Hepatic stellate cell (primary cell): ENCODE data around the gene BAHCC1.

Experiments
- DNase-seq: peaks from one replicate; pipeline ENCODE4 v3.0.0; 2011; ENCODE audit warnings: low spot score

Gene BAHCC1

DNA sequence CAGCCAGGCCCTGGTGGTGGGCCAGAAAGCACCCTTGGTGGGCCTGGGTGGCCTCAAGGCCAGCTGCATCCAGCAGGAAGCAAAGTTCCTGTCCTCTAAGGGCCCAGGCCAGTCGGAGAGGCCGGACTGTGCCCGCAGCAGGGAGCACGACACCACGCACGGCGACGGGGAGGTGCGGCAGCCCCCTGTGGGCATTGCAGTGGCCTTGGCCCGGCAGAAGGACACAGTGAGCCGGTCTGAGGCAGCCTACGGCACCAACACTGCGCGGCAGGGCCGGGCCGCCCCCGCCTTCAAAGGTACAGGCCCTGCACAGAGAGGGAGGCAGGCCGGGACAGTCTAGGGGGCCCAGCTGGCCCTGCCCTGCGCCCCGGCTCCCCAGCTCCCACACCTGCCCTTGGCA, 48.0 kb downstream of the BAHCC1 start:
- no peak for DNase-seq

DNA sequence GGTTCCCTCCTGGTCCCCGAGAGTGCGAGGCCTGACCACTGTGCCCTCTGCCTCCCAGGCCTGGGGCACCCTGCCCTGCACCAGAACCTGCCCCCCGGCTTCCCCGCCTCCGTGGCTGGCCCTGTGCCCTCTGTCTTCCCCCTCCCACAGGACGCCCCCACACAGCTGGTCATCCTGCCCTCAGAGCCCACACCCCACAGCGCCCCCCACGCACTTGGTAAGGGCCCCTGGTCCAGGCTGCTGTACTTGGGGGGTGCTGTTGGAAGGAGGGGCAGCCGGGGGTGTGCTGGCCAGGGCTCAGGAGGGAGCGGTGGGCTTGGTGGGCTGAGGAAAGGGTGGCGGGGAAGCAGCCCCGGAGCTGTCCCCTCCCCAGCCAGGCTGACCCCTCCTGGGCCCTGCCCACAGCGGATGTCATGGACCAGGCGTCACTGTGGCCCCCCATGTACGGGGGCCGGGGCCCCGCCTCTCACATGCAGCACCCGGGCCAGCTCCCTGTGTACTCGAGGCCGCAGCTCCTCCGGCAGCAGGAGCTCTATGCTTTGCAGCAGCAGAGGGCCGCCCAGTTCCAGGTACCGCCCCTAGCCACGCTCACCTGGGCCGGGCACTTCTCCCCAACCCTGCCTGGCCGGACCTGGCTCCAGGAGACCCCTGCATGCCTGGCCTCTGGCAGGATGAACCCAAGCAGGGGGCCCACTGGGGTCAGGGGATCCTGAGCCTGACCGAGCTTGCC, 49.5 kb downstream of the BAHCC1 start:
- DNase-seq: no peak

DNA sequence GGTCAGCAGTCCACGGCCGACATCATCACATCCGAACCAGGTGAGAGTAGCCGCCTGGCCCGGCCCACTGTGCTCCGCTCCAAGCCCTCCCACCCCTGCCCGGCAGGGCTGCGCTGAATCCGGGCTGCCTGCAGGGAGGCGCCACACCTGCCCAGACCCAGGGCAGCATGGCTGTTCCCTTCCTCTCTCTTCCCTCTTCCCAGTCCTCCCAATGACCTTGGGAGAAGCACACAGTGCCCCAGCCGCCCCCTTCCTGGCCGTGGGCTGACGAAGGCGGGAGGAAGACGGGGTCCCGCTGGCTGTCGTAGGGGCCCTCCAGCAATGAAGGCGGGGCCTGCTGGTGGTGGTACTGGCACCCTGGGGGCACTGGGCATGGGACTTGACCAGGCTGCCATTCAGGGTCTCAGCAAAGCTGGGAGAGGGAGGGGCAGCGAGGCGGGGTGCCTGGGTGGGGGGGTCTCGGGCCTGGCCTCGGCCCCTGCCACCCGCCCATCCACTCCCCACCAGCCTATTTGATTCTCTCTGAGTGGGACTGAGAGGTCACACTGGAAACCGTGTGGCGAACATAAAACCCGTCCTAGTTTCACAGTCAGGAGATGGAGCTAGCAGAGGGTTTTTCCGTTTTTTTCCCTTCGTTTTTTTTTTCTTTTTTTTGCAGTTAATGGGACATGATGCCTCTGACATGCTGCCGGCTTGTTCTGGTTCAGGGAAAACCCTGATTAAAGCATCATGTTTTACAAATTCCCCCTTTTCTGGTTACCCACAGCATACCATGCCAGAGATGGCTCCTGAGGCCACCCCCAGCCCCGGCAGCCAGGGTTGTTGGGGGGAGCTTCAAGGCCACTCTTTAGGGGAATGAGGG, 50.6 kb downstream of the BAHCC1 start:
- DNase-seq: no peak

DNA sequence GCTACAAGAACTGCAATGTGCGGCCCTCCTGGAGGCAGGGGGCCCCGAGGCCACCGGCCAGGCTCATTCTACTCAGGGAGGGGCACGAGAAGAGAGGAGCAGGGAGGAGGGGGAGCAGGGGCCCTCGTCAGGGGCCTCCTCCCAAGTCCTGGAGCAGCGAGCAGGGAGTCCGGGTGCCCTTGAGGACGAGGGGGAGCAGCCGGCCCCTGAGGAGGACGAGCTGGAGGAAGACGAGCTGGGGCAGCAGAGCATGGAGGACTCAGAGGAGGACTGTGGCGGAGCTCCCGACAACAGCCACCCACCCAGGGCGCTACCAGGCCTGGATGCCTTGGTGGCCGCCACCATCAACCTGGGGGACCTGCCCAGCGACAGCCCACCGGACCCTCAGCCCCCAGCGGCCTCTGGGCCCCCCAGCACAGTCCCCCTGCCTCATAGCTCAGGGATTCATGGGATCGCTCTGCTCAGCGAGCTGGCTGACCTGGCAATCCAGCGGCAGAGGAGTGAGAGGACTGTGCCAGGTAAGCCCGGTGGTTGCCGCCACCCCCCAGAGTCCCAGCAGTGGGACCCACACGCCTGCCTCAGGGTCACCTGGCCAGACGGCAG, 52.2 kb downstream of the BAHCC1 start:
- no peak for DNase-seq

DNA sequence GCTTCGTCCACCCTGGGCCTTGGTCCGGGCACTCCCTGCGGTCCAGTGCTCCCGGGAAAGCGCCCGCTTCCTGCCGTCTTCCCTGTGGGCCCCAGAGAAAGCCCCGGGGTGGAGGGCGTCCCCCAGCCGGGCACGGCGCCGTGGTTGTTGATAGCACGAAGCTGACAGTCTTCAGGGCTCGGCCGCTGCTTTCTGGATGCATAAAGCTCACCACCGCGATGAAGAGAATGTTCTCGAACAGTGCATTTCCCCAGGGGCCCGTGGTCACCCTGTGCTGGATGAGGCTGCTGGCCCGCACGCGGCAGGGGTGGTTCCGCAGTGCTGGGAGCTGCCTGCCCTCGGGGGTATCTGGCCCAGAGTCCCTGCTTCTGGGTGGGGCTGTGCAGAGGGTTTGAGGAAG, 53.2 kb downstream of the BAHCC1 start:
- no peak for DNase-seq

DNA sequence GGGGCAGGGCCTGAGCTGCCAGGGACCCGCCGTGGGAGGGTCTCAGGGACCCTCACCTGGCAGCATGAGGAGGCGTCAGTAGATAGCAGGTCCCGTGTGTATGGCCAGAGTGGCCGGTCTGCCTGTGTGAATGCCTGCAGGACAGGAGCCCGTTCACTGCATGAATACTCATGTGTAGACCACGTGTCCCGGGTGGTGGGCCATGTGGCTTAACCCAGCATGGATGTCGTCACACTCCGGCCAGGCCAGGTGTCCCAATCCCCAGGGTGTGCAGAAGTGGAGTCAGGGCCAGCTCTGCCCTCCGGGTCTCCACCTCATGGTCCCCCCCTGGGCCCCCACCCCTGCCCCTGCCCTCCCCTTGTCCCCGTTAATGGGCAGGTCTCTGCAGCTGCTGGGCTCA, 53.7 kb downstream of the BAHCC1 start:
- no peak for DNase-seq

DNA sequence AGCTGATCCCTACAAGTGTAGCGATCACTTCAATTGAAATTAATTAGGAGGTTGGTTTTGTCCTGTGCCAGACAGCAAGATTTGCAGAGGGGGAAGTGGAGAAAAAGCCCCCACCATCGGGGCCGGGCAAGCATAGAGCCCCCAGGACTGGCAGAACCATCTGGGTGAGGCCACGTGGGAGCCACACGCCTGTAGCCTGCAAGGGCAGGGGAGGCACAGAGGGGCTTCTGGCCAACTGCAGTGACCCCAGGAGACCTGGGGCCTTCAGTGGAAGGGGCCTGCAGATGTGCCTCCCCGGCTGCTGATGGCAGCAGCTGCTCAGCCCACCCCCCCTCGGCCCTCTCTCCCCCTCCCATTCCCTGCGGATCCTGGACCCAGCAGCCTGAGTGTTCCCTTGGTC, 54.1 kb downstream of the BAHCC1 start:
- DNase-seq: no peak

DNA sequence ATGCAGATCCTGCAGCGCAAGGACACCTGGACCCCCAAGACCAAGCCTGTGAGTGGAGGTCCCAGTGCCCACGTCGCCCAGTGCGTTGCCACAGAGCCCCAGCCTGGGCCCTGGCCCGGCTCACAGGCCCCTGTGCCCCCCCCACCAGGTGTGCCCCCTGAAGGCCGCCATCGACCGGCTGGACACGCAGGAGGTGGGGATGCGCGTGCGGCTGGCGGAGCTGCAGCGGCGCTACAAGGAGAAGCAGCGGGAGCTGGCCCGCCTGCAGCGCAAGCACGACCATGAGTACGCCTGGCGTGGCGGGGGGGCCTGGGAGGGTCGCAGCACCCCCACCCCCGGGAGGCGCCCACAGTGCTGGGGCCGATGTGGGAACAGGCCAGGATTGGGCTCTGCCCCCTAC, 56.6 kb downstream of the BAHCC1 start:
- no peak for DNase-seq

DNA sequence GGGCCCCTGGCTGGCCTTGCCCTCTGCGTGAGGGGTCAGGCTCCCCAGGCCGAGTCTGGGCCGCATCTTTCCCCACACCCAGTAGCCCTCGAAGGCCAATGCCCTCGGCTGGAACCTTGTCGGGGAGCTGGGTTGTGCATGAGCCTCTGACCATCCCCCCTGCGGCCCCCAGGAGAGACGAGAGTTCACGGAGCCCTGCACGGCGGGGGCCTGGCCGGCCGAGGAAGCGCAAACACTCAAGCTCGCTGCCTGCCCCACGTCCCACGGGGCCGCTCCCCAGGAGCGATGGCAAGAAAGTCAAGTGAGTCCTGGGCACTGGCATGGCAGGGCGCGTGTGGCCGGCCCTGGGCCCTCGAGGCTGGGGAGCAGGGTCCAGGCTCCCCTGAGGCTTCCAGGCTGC, 57.3 kb downstream of the BAHCC1 start:
- no peak for DNase-seq

DNA sequence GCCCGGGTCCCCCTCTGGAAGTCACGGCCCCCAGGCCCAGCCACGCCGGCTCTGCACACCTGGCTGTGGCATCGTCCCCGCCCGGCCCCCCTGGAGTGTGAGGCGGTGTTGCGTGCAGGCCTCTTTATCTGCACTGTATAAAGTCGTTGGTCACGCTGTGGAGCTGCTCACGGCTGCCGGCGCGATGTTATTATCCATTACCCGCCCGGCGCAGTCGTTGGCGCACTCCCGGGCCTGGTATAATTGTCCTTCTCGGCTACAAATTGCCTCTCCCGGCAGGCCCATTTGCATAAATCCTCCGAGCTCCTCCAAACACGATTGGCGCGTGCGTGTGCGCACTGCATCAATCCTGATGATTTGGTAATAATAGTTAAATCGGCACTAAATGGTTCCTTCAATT, 57.8 kb downstream of the BAHCC1 start:
- DNase-seq: no peak

DNA sequence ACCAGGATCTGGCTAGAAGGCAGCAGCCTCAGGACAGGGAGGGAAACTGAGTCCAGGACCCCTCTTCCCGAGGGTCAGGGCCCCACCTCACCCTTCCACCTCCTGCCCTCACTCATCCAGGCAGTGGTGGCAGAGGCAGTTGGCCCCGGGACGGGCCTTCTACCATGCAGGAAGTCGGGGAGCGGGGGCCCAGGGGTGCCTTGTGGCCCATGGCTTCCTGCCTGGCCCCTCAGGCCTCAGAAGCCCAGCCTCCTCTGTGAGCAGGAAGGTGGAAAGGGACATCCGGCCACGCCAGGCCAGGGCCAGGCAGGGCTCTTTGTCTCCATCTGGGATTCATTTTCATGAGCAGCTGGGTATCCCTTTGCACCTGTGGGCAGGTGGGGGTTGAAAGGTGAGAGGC, 58.5 kb downstream of the BAHCC1 start:
- DNase-seq: no peak

DNA sequence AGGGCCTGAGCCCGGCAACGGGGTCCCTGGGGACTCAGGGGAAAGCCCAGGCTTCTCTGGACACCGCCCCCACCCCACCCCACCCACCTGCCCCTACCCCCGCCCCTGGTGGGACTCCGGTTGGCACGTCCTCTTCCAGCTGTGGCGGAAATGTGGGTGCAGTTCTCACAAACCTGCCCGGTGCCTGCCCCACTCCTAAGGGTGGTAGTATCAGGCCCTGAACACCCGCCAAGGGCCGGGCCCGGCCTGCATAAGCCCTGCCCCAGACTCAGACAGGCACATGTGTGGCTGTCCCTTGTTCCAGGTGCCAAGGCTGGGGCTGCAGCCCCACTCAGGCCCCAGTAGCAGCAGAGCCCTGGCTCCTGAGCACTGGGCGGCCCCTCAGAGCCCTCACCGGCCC, 59.2 kb downstream of the BAHCC1 start:
- no peak for DNase-seq

DNA sequence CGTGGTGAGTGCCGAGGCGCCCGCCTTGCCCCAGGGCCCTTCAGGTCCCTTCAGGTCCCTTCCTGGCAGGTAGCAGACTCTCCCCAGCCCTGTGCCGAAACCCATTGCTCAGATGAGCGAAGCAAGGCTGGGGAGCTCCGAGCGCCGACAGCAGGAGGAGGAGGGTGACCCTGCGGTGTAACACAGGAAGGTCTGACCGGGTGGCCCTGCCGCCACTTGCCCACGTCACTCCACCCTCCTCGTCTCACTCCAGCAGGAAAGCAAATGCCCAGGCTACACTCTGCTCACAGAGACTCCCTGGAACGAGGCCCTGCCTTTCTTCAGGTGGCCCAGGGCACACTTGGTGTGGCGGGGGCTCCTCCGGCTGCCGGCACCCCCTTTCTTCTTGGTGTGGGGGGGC, 60.1 kb downstream of the BAHCC1 start:
- no peak for DNase-seq

DNA sequence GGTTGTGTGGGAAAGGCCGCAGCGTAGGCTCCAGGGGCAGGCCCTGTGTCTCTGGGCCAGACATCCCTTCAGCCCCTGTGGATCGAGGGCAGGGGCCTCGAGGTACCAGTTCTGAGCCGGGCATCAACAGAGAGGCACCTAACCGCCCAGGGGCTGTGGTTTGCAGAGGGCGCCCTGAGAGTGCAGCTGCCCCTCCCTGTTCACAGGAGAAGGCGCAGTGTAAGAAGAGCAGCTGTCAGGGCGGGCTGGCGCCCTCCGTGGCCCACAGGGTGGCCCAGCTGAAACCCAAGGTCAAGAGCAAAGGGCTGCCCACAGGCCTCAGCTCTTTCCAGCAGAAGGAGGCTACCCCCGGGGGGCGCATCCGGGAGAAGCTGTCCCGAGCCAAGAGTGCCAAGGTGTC, 60.8 kb downstream of the BAHCC1 start:
- DNase-seq: no peak

DNA sequence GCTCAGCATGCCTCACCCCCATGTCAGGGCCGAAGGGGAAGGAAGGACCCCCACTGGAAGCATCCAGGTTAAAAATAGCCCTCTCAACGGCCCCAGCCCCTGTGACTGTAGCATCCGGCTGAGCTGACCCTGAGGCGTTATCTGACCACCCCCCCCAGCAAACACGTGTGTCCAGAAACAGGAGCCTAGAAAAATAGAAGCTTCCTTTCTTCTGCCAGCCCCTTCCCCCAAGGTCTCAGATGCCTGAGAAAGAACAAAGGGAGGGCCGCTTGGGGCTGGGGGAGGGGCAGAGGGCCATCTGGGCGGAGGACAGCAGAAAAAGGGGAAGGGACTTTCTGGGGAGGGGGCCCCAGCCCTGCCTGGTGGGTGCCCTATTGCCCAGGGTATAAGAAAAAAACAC, 61.5 kb downstream of the BAHCC1 start:
- no peak for DNase-seq

DNA sequence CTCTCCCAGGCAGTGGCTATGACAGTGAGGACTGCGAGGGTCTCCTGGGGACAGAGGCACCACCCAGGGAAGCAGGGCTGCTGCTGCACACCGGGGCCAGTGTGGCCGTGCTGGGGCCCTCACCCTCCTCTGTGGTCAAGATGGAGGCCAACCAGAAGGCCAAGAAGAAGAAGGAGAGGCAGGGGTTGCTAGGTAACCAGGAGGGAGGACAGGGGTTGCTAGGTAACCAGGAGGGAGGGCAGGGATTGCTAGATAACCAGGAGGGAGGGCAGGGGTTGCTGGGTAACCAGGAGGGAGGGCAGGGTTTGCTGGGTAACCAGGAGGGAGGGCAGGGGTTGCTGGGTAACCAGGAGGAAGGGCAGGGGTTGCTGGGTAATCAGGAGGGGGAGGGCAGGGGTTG, 62.1 kb downstream of the BAHCC1 start:
- DNase-seq: no peak

DNA sequence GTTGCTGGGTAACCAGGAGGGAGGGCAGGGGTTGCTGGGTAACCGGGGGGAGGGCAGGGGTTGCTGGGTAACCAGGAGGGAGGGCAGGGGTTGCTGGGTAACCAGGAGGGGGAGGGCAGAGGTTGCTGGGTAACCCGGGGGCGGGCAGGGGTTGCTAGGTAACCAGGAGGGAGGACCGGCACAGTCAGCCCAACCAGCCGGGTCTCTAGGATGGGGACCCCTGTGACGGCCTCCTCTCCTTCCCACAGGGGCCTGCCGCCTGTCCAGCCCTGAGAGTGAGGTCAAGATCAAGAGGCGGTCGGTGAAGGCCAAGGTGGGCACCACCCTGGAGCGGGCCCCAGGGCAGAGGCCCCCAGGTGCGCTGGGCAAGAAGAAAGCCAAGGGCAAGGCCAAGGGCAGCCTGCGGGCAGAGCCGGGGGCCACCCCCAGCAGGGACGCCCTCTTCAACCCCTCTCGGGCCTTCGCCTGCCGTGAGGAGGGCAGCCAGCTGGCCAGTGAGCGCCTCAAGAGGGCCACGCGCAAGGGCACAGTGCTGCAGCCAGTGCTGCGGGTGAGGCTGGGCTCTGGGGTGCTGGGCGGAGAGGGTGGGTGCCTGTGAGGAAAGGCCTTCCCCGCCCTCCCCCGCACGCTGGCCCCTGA, 62.8 kb downstream of the BAHCC1 start:
- no peak for DNase-seq

DNA sequence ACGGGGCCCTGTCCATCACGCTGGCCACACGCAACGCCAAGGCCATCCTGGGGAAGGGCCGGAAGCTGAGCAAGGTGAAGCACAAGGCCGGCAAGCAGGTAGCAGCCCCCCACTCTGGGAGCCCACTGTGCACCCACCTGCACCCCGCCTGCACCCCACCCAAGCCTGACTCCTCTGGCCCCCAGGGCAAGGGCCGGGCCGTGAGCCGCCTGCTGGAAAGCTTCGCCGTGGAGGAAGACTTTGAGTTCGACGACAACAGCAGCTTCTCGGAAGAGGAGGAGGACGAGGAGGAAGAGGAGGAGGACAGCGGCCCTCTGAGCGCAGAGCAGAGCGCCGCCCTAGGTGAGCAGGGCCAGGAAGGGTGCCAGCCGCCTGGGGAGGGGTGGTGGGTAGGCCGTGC, 63.4 kb downstream of the BAHCC1 start:
- DNase-seq: no peak

DNA sequence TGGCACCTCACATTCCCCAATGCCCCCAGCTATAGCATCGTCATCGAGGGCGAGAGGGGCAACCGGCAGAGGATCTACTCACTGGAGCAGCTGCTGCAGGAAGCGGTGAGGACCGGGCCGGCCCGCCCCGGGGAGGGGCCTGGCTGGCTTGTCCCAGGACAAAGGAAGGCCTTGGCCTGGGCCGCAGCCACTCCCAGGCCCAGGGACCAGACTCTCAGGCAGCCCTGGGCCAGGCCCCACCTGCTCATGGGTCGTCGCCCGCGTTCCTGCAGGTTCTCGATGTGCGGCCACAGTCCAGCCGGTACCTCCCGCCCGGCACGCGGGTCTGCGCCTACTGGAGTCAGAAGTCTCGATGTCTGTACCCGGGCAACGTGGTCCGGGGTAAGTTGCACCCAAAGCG, 64.0 kb downstream of the BAHCC1 start:
- DNase-seq: no peak

DNA sequence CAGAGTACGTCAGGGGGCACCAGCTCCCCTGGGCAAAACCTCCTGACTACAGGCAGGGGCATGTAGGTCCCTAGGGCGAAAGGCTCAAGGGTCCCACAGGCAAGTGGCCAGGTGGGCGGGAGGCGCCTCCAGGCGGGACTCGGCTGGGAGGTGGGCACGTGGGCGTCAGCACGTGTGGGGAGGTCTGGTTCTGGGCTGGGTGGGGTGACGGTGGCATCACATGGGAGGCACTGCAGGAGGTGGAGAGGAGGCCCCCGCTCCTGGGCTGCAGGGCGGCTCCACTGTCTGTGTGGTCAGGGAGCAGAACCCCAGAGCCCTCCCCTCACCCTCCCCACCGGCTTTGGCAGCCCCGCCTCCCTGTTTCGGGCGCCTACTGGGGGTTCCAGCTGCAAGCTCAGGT, 64.6 kb downstream of the BAHCC1 start:
- DNase-seq: no peak

DNA sequence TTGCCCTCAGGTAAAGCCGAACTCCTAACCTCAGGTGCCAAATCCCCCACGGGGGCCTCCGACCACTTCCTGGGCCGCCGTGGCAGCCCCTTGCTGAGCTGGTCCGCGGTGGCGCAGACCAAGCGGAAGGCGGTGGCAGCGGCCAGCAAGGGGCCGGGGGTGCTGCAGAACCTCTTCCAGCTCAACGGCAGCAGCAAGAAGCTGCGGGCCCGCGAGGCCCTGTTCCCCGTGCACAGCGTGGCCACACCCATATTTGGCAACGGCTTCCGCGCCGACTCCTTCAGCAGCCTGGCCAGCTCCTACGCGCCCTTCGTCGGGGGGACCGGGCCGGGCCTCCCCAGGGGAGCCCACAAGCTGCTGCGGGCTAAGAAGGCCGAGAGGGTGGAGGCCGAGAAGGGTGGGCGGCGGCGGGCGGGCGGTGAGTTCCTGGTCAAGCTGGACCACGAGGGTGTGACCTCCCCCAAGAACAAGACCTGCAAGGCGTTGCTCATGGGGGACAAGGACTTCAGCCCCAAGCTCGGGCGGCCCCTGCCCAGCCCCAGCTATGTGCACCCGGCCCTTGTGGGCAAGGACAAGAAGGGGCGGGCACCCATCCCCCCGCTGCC, 65.7 kb downstream of the BAHCC1 start:
- no peak for DNase-seq
